ENCODE data around the gene AAMDC.
"Not testable (repeated sequence)": the region's sequence is repeated elsewhere in the genome, so short reads cannot be mapped to it uniquely, and the experiment has no call there.

Gene AAMDC

GRCh38 chr11:77882396-77882795 lies 61.5 kb downstream of the AAMDC start:
- H3K36me3 ChIP-seq (ENCODE audit: control insufficient read depth in 2 of 2, insufficient read depth in 2 of 2, low read length in 2 of 2) = peaks cover 36% of the 10 kb centered on the region in 2 donors
- H3K27ac ChIP-seq (ENCODE audit: low read depth in 2 of 2, low read length in 2 of 2) = no peak overlapping the region
- H3K9ac ChIP-seq (ENCODE audit: low read depth in 1 of 2, low read length in 2 of 2) = no peak overlapping the region
- no peaks in the 10 kb centered on the region for H3K27me3 ChIP-seq (ENCODE audit: control insufficient read depth in 2 of 2, insufficient read depth in 2 of 2, low read length in 2 of 2)
- H3K9me3 ChIP-seq (ENCODE audit: control insufficient read depth in 2 of 2, low read length in 2 of 2) = no peaks in the 10 kb centered on the region
- H3K4me3 ChIP-seq (ENCODE audit: low read length in 2 of 2) = no peak overlapping the region
- H3K4me1 ChIP-seq (ENCODE audit: control insufficient read depth in 2 of 2, insufficient read depth in 2 of 2, low read length in 2 of 2) = no peaks in the 10 kb centered on the region

- H3K27me3 ChIP-seq (ENCODE audit: control insufficient read depth in 2 of 2, insufficient read depth in 2 of 2, low read length in 2 of 2) = no peaks in the 10 kb centered on the region
- no peak overlapping the region for H3K27ac ChIP-seq (ENCODE audit: low read depth in 2 of 2, low read length in 2 of 2)
- H3K9ac ChIP-seq (ENCODE audit: low read depth in 1 of 2, low read length in 2 of 2) = no peak overlapping the region
- H3K9me3 ChIP-seq (ENCODE audit: control insufficient read depth in 2 of 2, low read length in 2 of 2) = no peaks in the 10 kb centered on the region
- peaks cover 31 to 32% of the 10 kb centered on the region in 2 donors for H3K36me3 ChIP-seq (ENCODE audit: control insufficient read depth in 2 of 2, insufficient read depth in 2 of 2, low read length in 2 of 2)
- H3K4me3 ChIP-seq (ENCODE audit: low read length in 2 of 2) = no peak overlapping the region
- no peaks in the 10 kb centered on the region for H3K4me1 ChIP-seq (ENCODE audit: control insufficient read depth in 2 of 2, insufficient read depth in 2 of 2, low read length in 2 of 2)
These were observed 62.8 kb downstream of the AAMDC start for GRCh38 chr11:77883775-77884174.

GRCh38 chr11:77884186-77884828 lies 63.4 kb downstream of the AAMDC start:
- peaks cover 28 to 30% of the 10 kb centered on the region in 2 donors for H3K36me3 ChIP-seq (ENCODE audit: control insufficient read depth in 2 of 2, insufficient read depth in 2 of 2, low read length in 2 of 2)
- H3K9ac ChIP-seq (ENCODE audit: low read depth in 1 of 2, low read length in 2 of 2) = no peak overlapping the region
- H3K9me3 ChIP-seq (ENCODE audit: control insufficient read depth in 2 of 2, low read length in 2 of 2) = no peaks in the 10 kb centered on the region
- H3K27me3 ChIP-seq (ENCODE audit: control insufficient read depth in 2 of 2, insufficient read depth in 2 of 2, low read length in 2 of 2) = no peaks in the 10 kb centered on the region
- no peaks in the 10 kb centered on the region for H3K4me1 ChIP-seq (ENCODE audit: control insufficient read depth in 2 of 2, insufficient read depth in 2 of 2, low read length in 2 of 2)
- no peak overlapping the region for H3K4me3 ChIP-seq (ENCODE audit: low read length in 2 of 2)
- no peak overlapping the region for H3K27ac ChIP-seq (ENCODE audit: low read depth in 2 of 2, low read length in 2 of 2)

GRCh38 chr11:77884829-77885190 lies 63.9 kb downstream of the AAMDC start:
- no peaks in the 10 kb centered on the region for H3K9me3 ChIP-seq (ENCODE audit: control insufficient read depth in 2 of 2, low read length in 2 of 2)
- H3K27ac ChIP-seq (ENCODE audit: low read depth in 2 of 2, low read length in 2 of 2) = no peak overlapping the region
- H3K9ac ChIP-seq (ENCODE audit: low read depth in 1 of 2, low read length in 2 of 2) = no peak overlapping the region
- H3K27me3 ChIP-seq (ENCODE audit: control insufficient read depth in 2 of 2, insufficient read depth in 2 of 2, low read length in 2 of 2) = no peaks in the 10 kb centered on the region
- H3K36me3 ChIP-seq (ENCODE audit: control insufficient read depth in 2 of 2, insufficient read depth in 2 of 2, low read length in 2 of 2) = peaks cover 30 to 31% of the 10 kb centered on the region in 2 donors
- no peaks in the 10 kb centered on the region for H3K4me1 ChIP-seq (ENCODE audit: control insufficient read depth in 2 of 2, insufficient read depth in 2 of 2, low read length in 2 of 2)
- no peak overlapping the region for H3K4me3 ChIP-seq (ENCODE audit: low read length in 2 of 2)

- Histone ChIP-seq H3K9me3 (ENCODE audit: control insufficient read depth in 2 of 2, low read length in 2 of 2) (no peaks in the 10 kb centered on the region), H3K27me3 (ENCODE audit: control insufficient read depth in 2 of 2, insufficient read depth in 2 of 2, low read length in 2 of 2) (no peaks in the 10 kb centered on the region), H3K36me3 (ENCODE audit: control insufficient read depth in 2 of 2, insufficient read depth in 2 of 2, low read length in 2 of 2) (peaks cover 20 to 23% of the 10 kb centered on the region in 2 donors), H3K4me1 (ENCODE audit: control insufficient read depth in 2 of 2, insufficient read depth in 2 of 2, low read length in 2 of 2) (no peaks in the 10 kb centered on the region), H3K27ac (ENCODE audit: low read depth in 2 of 2, low read length in 2 of 2) (no peak overlapping the region), H3K4me3 (ENCODE audit: low read length in 2 of 2) (no peak overlapping the region), H3K9ac (ENCODE audit: low read depth in 1 of 2, low read length in 2 of 2) (no peak overlapping the region)
These were observed 65.5 kb downstream of the AAMDC start for GRCh38 chr11:77886401-77886800.

- not testable (repeated sequence) for H3K4me3 ChIP-seq (ENCODE audit: low read length in 2 of 2); H3K9me3 ChIP-seq (ENCODE audit: control insufficient read depth in 2 of 2, low read length in 2 of 2); H3K9ac ChIP-seq (ENCODE audit: low read depth in 1 of 2, low read length in 2 of 2); H3K27ac ChIP-seq (ENCODE audit: low read depth in 2 of 2, low read length in 2 of 2); H3K4me1 ChIP-seq (ENCODE audit: control insufficient read depth in 2 of 2, insufficient read depth in 2 of 2, low read length in 2 of 2); H3K27me3 ChIP-seq (ENCODE audit: control insufficient read depth in 2 of 2, insufficient read depth in 2 of 2, low read length in 2 of 2)
- peaks cover 6 to 13% of the 10 kb centered on the region in 2 donors for H3K36me3 ChIP-seq (ENCODE audit: control insufficient read depth in 2 of 2, insufficient read depth in 2 of 2, low read length in 2 of 2)
These were observed 68.1 kb downstream of the AAMDC start for GRCh38 chr11:77889045-77889444.

- not testable (repeated sequence) for H3K27ac ChIP-seq (ENCODE audit: low read depth in 2 of 2, low read length in 2 of 2); H3K4me1 ChIP-seq (ENCODE audit: control insufficient read depth in 2 of 2, insufficient read depth in 2 of 2, low read length in 2 of 2); H3K9ac ChIP-seq (ENCODE audit: low read depth in 1 of 2, low read length in 2 of 2); H3K36me3 ChIP-seq (ENCODE audit: control insufficient read depth in 2 of 2, insufficient read depth in 2 of 2, low read length in 2 of 2); H3K4me3 ChIP-seq (ENCODE audit: low read length in 2 of 2); H3K9me3 ChIP-seq (ENCODE audit: control insufficient read depth in 2 of 2, low read length in 2 of 2); H3K27me3 ChIP-seq (ENCODE audit: control insufficient read depth in 2 of 2, insufficient read depth in 2 of 2, low read length in 2 of 2)
These were observed 69.2 kb downstream of the AAMDC start for GRCh38 chr11:77890100-77890614.

GRCh38 chr11:77890619-77891056 lies 69.7 kb downstream of the AAMDC start:
- H3K4me3 ChIP-seq (ENCODE audit: low read length in 2 of 2); H3K4me1 ChIP-seq (ENCODE audit: control insufficient read depth in 2 of 2, insufficient read depth in 2 of 2, low read length in 2 of 2); H3K9me3 ChIP-seq (ENCODE audit: control insufficient read depth in 2 of 2, low read length in 2 of 2); H3K36me3 ChIP-seq (ENCODE audit: control insufficient read depth in 2 of 2, insufficient read depth in 2 of 2, low read length in 2 of 2); H3K27me3 ChIP-seq (ENCODE audit: control insufficient read depth in 2 of 2, insufficient read depth in 2 of 2, low read length in 2 of 2); H3K27ac ChIP-seq (ENCODE audit: low read depth in 2 of 2, low read length in 2 of 2); H3K9ac ChIP-seq (ENCODE audit: low read depth in 1 of 2, low read length in 2 of 2): not testable (repeated sequence)

GRCh38 chr11:77891256-77891655 lies 70.3 kb downstream of the AAMDC start:
- not testable (repeated sequence) for H3K9me3 ChIP-seq (ENCODE audit: control insufficient read depth in 2 of 2, low read length in 2 of 2); H3K27me3 ChIP-seq (ENCODE audit: control insufficient read depth in 2 of 2, insufficient read depth in 2 of 2, low read length in 2 of 2); H3K27ac ChIP-seq (ENCODE audit: low read depth in 2 of 2, low read length in 2 of 2); H3K4me3 ChIP-seq (ENCODE audit: low read length in 2 of 2); H3K9ac ChIP-seq (ENCODE audit: low read depth in 1 of 2, low read length in 2 of 2); H3K36me3 ChIP-seq (ENCODE audit: control insufficient read depth in 2 of 2, insufficient read depth in 2 of 2, low read length in 2 of 2); H3K4me1 ChIP-seq (ENCODE audit: control insufficient read depth in 2 of 2, insufficient read depth in 2 of 2, low read length in 2 of 2)

- not testable (repeated sequence) for H3K9me3 ChIP-seq (ENCODE audit: control insufficient read depth in 2 of 2, low read length in 2 of 2); H3K4me1 ChIP-seq (ENCODE audit: control insufficient read depth in 2 of 2, insufficient read depth in 2 of 2, low read length in 2 of 2); H3K36me3 ChIP-seq (ENCODE audit: control insufficient read depth in 2 of 2, insufficient read depth in 2 of 2, low read length in 2 of 2); H3K27me3 ChIP-seq (ENCODE audit: control insufficient read depth in 2 of 2, insufficient read depth in 2 of 2, low read length in 2 of 2); H3K4me3 ChIP-seq (ENCODE audit: low read length in 2 of 2); H3K9ac ChIP-seq (ENCODE audit: low read depth in 1 of 2, low read length in 2 of 2); H3K27ac ChIP-seq (ENCODE audit: low read depth in 2 of 2, low read length in 2 of 2)
These were observed 70.8 kb downstream of the AAMDC start for GRCh38 chr11:77891703-77892102.

- H3K27ac ChIP-seq (ENCODE audit: low read depth in 2 of 2, low read length in 2 of 2); H3K27me3 ChIP-seq (ENCODE audit: control insufficient read depth in 2 of 2, insufficient read depth in 2 of 2, low read length in 2 of 2); H3K9me3 ChIP-seq (ENCODE audit: control insufficient read depth in 2 of 2, low read length in 2 of 2); H3K9ac ChIP-seq (ENCODE audit: low read depth in 1 of 2, low read length in 2 of 2); H3K4me3 ChIP-seq (ENCODE audit: low read length in 2 of 2); H3K4me1 ChIP-seq (ENCODE audit: control insufficient read depth in 2 of 2, insufficient read depth in 2 of 2, low read length in 2 of 2): not testable (repeated sequence)
- peaks cover 0 to 11% of the 10 kb centered on the region in 2 donors for H3K36me3 ChIP-seq (ENCODE audit: control insufficient read depth in 2 of 2, insufficient read depth in 2 of 2, low read length in 2 of 2)
These were observed 74.0 kb downstream of the AAMDC start for GRCh38 chr11:77894949-77895348.
